Naive thymus-derived CD8-positive, alpha-beta T cell (primary cell): Measurements from ENCODE around the gene ZNG1A. TPM values are rescaled to one million over a fixed set of nuclear protein-coding genes. Genes with fewer than 3 reads are reported as not detected.
"Not testable (repeated sequence)": the region's sequence is repeated elsewhere in the genome, so short reads cannot be mapped to it uniquely, and the experiment has no call there.

Experiments
- ATAC-seq, 2 donors: fragments of 150-1000 bp; cut with Tn5 transposase in 1 of 2; sonication (Bioruptor Pico), chemical (Tn5 transposase) in 1 of 2; 1 replicate in 1 of 2; 2 replicates in 1 of 2; pipeline ENCODE4 v1.10.0; 2021; ENCODE audit warnings: mild to moderate bottlenecking in 2 of 2, moderate library complexity in 2 of 2
- POLR2A ChIA-PET: fragments of 350-600 bp; sonication (Branson Sonifier 250); formaldehyde crosslinking; loops from one replicate; lab custom pipeline; 2021; ENCODE audit warnings: antibody characterized with exemption; lab: Charles Lee
- DNase-seq, 10 donors: peaks; one replicate each; pipeline versions ENCODE4 v3.0.0 to v3.0.0-alpha.2; 2020 to 2022
- H3K27ac Mint-ChIP-seq, 10 donors: one replicate each; pipeline ENCODE4 v1.8.0; 2020 to 2022; ENCODE audit warnings: mild to moderate bottlenecking in 10 of 10, mixed read lengths in 10 of 10, moderate library complexity in 4 of 10, inconsistent platforms in 1 of 10
- H3K27me3 Mint-ChIP-seq, 5 donors: one replicate each; pipeline ENCODE4 v1.8.0; 2021 to 2022; ENCODE audit warnings: mixed read lengths in 5 of 5
- H3K36me3 Mint-ChIP-seq, 3 donors: one replicate each; pipeline ENCODE4 v1.8.0; 2020 to 2022; ENCODE audit warnings: mixed read lengths in 3 of 3, mild to moderate bottlenecking in 2 of 3, inconsistent platforms in 1 of 3
- H3K4me1 Mint-ChIP-seq, 4 donors: one replicate each; pipeline ENCODE4 v1.8.0; 2021 to 2022; ENCODE audit warnings: mixed read lengths in 4 of 4
- H3K4me3 Mint-ChIP-seq, 10 donors: one replicate each; pipeline ENCODE4 v1.8.0; 2020 to 2022; ENCODE audit warnings: mild to moderate bottlenecking in 10 of 10, mixed read lengths in 10 of 10, moderate library complexity in 6 of 10, inconsistent platforms in 1 of 10
- H3K9me3 Mint-ChIP-seq, 9 donors: one replicate each; pipeline ENCODE4 v1.8.0; 2020 to 2022; ENCODE audit warnings: mixed read lengths in 9 of 9, mild to moderate bottlenecking in 3 of 9, inconsistent platforms in 1 of 9, moderate library complexity in 1 of 9
- polyA plus RNA-seq, 3 donors: library from polyadenylated mRNA; unstranded; fragments of 300-500 nt; fragmentation: Illumina TruSeq; gene quantifications; one replicate each; pipeline ENCODE4 v1.2.3, GENCODE V29; 2021
- total RNA-seq, 8 experiments: library from RNA in 2 of 8; stranded (reverse) in 2 of 8; gene quantifications; one replicate each; pipeline ENCODE4 v1.2.3 and lab custom pipeline; 2021 to 2026

The ZNG1A gene
- total and polyA plus RNA-seq, 5 experiments from 2014 or later: 16.8 to 33.8 (median 29.9) TPM

DNA sequence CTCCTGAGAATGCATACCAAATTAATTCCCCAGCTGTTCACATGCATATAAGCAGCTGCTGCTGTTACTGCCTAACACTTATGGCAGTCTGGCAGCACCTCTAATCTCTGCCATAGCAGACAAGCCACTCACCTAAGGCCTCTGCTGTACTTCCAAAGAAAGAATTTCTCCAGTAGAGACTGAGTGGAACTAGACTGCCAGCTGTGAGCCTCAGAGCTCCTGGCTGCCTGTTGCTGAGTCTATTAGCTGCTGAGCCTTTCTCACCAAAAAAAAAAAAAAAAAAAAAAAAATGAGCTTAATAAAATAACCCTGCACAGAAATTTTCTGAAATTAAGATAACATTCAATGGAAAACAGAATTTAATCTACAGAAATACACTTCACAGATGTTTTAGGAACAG is 27.7 kb downstream of the ZNG1A start:
- DNase-seq, H3K27ac Mint-ChIP-seq, H3K4me1 Mint-ChIP-seq, POLR2A ChIA-PET, H3K36me3 Mint-ChIP-seq, ATAC-seq, H3K9me3 Mint-ChIP-seq, H3K4me3 Mint-ChIP-seq, H3K27me3 Mint-ChIP-seq: not testable (repeated sequence)

DNA sequence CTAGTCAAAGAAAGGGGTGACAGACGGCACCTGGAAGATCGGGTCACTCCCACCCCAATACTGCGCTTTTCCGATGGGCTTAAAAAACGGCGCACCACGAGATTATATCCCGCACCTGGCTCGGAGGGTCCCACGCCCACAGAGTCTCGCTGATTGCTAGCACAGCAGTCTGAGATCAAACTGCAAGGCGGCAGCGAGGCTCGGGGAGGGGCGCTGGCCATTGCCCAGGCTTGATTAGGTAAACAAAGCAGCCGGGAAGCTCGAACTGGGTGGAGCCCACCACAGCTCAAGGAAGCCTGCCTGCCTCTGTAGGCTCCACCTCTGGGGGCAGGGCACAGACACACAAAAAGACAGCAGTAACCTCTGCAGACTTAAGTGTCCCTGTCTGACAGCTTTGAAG is 39.0 kb downstream of the ZNG1A start:
- H3K27ac Mint-ChIP-seq, DNase-seq, POLR2A ChIA-PET, H3K9me3 Mint-ChIP-seq, H3K4me3 Mint-ChIP-seq, H3K27me3 Mint-ChIP-seq, ATAC-seq, H3K4me1 Mint-ChIP-seq: not testable (repeated sequence)
- H3K36me3 Mint-ChIP-seq: peaks cover 0 to 16% (median 2%) of the 10 kb centered on the region in 3 donors

DNA sequence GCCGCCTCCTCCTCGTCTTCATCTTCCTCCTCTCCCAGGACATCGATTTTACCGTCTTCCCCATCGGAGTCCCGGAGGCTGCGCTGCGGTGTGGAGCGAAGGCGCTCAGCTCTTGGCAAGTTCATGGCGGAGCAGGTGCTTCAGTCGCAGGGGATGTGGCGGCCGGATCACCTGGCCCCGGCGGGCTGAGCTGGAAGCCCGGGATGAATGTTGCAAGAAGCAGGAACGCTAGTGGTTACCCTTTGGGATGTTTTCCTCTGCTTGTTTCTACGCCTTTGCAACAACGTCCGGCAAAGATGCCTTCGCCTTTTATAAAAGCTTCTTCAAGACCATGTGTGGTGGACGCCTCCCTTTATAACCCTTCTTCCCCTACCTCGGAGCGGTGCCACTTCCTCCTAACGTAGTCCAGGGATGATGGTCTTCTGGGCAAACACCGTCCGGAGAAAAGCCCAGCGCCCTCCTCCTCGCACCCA is 60.8 kb downstream of the ZNG1A start, which contains the start of gene FOXD4:
Gene FOXD4, minus strand, starts transcription at position 423 of the 473 bp plus-strand sequence. Its CDS starts 298 bp downstream, at position 125.
- DNase-seq, POLR2A ChIA-PET, ATAC-seq, H3K36me3 Mint-ChIP-seq, H3K9me3 Mint-ChIP-seq: not testable (repeated sequence)
- Mint-ChIP-seq H3K4me1 (peaks cover 9 to 38% (median 25%) of the 10 kb centered on the region in 4 donors), H3K27ac (peak within 1 kb of the TSS in 3 of 10 donors; percentile 14 to 24 (median 19)), H3K27me3 (peaks cover 18 to 44% (median 23%) of the 10 kb centered on the region in 5 donors), H3K4me3 (peak within 1 kb of the TSS; percentile 39 to 86 (median 72))

DNA sequence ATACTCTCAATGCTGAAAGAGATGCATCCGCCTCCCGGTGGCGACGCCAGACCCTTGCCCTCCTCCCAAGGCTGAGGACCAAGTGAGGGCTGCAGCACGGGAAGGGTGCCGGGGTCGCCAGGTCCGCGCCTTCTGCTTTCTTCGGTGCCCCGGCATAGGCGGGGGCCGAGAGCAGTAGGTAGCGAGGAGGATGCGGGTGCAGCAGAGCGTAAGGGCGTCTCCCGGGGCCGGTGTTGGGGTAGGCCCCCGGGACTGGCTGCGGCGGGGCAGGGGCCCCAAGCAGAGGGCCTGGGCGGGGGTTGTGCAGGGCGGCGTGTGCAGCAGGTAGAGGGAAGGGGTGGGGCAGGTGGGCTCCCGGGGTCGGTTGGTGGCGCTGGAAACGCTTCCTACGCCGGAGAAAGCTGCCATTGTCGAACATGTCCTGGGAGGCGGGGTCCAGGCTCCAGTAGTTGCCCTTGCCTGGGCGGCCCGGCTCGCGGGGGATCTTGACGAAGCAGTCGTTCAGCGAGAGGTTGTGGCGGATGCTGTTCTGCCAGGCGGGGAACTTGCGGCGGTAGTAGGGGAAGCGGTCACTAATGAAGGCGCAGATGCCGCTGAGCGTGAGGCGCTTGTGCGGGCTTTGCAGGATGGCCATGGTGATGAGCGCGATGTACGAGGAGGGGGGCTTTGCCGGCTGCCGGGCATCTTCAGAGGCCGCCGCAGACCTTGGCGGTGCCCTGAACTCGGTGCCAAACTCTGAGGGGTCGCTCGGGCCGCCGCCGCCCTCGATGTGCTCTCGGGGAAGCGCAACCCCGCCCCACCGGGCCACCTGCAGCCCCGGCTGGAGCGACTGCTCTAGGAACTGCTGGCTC is 61.5 kb downstream of the ZNG1A start:
- DNase-seq: peak in 4 of 10 donors; percentile 31 to 62 (median 36)
- H3K27me3 Mint-ChIP-seq: peaks cover 18 to 48% (median 28%) of the 10 kb centered on the region in 5 donors
- H3K36me3 Mint-ChIP-seq, ATAC-seq, H3K9me3 Mint-ChIP-seq, POLR2A ChIA-PET: not testable (repeated sequence)
- peaks cover 9 to 38% (median 27%) of the 10 kb centered on the region in 4 donors for H3K4me1 Mint-ChIP-seq
- peak overlapping the region; percentile 38 to 79 (median 64) for H3K4me3 Mint-ChIP-seq
- H3K27ac Mint-ChIP-seq: peak overlapping the region in 1 of 10 donors; percentile 14

DNA sequence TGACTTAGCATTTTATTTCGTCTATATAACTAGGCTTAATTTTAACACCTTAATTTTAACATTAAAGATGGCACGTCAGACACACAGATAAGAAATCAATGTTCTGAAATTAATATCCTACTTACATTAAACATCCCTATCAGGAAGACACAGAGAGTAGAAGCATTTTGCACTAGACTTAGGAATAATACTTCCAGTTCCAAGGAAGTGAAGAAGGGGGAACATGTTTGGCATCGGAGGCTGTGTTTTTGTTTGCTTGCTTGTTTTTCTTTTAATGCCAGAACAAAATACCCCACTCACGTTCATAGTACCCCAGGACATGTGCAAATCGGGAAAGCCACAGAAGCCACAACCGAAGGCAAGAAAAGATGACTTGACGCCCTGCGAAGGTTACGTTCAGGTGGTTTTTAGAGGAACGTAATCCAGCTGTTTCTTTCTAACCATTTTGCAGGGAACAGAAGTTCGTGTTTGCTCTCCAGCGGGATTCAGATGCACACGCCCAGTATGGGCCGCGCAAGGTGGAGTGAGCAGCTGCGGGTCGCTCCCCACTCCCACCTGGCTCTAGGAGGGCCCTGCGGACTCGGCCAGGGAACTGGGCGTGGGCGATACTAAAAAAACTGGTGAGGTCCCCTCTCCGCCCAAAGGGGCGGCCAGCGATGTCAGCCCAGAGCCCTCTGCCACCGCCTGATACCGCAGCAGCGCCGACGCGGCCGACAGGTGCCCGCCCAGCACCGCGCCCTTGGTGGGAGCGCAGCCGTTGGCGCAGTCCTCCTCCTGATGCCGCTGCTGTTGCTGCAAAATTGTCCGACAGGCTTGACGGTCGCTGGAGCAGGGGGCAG is 62.4 kb downstream of the ZNG1A start:
- DNase-seq, H3K9me3 Mint-ChIP-seq, H3K36me3 Mint-ChIP-seq, H3K27ac Mint-ChIP-seq, ATAC-seq, POLR2A ChIA-PET: not testable (repeated sequence)
- peak overlapping the region in 8 of 10 donors; percentile 30 to 83 (median 58) for H3K4me3 Mint-ChIP-seq
- peaks cover 9 to 38% (median 27%) of the 10 kb centered on the region in 4 donors for H3K4me1 Mint-ChIP-seq
- peaks cover 18 to 51% (median 29%) of the 10 kb centered on the region in 5 donors for H3K27me3 Mint-ChIP-seq

DNA sequence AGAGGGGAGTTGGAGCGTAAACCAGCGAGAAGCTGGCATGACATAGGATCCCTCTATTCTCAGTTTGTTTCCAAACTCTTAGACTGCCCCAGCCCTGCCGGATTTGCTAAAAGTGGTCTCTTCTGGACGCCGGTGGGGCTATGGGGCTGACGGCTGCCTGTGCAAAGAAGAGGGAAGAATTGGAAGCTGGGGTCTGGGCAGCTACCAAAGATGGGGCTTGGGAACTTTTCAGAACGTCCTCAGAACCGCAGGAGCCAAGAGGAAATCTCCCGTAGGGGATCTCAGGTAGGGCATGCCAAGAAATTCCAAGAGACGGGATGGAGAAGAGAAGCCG is 63.8 kb downstream of the ZNG1A start:
- H3K9me3 Mint-ChIP-seq, H3K36me3 Mint-ChIP-seq, POLR2A ChIA-PET, DNase-seq, ATAC-seq: not testable (repeated sequence)
- Mint-ChIP-seq H3K27me3 (peaks cover 18 to 51% (median 29%) of the 10 kb centered on the region in 5 donors), H3K27ac (peak overlapping the region in 2 of 10 donors; percentile 29 to 75), H3K4me3 (peak overlapping the region in 9 of 10 donors; percentile 26 to 83 (median 73)), H3K4me1 (peaks cover 9 to 38% (median 27%) of the 10 kb centered on the region in 4 donors)

DNA sequence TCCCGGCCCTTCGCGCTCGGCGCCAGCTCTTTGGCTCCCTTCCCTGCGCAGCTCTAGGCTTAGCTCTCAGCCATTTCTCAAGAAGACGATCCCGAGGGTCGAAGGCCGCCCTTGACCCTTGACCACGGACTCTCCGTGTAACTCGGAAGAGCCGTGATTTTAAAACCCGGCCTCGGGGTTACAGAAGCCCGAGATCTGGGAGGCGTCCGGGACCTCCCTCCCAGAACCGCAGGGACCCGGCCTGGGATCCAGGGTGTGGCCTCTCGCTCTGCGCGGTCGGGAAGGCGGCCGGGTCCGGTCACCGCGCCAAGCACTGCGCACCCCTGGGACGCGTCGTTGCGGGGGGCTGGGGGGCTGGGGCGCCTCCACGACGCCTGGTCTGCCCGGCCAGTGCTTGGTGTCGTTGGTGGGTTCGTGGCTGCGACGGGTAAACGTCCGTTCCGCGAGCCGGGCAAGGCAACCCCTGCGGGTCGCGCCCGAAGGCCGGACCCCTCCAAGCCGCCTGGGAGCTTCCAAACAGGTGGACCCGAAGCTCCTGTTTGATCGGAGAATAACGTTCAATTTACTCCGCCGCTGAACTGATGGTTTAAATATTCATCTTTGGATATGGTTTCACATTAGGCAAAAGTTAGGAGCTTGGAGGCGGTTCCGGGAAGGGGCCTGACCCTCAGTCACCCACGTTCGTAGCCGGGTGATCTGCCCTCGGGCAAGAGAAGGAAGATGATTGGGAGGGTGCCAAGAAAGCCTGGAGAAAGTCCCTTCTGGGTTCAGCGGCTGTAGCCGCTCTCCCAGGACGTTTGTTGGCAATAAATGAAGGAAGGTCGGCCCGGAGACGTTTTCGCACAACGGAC is 64.4 kb downstream of the ZNG1A start:
- ATAC-seq, H3K36me3 Mint-ChIP-seq, POLR2A ChIA-PET, H3K9me3 Mint-ChIP-seq, DNase-seq: not testable (repeated sequence)
- Mint-ChIP-seq H3K4me3 (peak overlapping the region; percentile 61 to 83 (median 74)), H3K27ac (peak overlapping the region in 3 of 10 donors; percentile 29 to 75 (median 68)), H3K4me1 (peaks cover 9 to 38% (median 27%) of the 10 kb centered on the region in 4 donors), H3K27me3 (peaks cover 18 to 53% (median 33%) of the 10 kb centered on the region in 5 donors)

DNA sequence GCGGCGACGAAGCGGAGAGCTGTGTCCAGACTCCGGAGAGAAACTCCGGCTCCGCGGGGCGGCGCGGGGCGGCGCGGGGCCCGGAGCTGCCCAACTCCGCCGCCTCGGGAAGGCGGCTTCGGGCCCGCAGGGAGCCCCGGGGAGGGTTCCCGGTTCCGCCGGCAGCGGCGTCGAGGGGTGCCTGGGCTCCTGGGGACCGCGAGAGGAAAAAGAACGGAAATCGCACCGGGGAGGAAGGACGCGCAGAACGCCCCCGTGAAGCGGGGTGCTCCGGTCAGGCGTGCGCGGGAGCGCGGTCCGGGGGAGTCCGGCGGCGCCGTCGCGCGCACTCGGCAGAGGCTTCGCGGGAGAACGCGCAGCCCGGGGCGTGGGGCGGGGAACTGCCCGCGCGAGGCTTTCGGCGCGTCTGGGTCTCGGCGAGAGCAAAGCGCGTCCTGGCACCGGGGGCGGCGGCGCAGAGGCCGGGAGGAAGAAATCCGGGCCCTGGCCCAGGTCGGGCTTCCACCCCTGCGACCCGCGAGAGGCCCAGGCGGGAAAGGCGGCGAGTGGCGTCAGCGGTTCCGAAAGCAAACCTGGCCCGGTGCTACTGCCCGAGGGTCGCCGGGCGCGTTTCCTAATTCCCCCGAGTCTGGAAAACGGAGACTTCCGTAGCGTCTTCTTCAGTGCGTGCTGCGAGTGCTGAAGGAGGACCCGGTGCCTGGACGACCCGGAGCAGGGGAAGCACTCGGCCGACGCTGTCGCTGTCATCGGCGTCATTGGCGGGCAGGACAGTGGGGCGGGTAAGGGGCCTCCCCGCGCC is 65.2 kb downstream of the ZNG1A start:
- peak overlapping the region; percentile 36 to 83 (median 69) for H3K4me3 Mint-ChIP-seq
- POLR2A ChIA-PET, H3K36me3 Mint-ChIP-seq, H3K9me3 Mint-ChIP-seq: not testable (repeated sequence)
- H3K27ac Mint-ChIP-seq: peak overlapping the region in 1 of 10 donors; percentile 13
- peak in 4 of 10 donors; percentile 28 to 43 (median 36) for DNase-seq
- peak; percentile 65 to 68 for ATAC-seq
- peaks cover 23 to 57% (median 35%) of the 10 kb centered on the region in 5 donors for H3K27me3 Mint-ChIP-seq
- peaks cover 10 to 42% (median 29%) of the 10 kb centered on the region in 4 donors for H3K4me1 Mint-ChIP-seq

DNA sequence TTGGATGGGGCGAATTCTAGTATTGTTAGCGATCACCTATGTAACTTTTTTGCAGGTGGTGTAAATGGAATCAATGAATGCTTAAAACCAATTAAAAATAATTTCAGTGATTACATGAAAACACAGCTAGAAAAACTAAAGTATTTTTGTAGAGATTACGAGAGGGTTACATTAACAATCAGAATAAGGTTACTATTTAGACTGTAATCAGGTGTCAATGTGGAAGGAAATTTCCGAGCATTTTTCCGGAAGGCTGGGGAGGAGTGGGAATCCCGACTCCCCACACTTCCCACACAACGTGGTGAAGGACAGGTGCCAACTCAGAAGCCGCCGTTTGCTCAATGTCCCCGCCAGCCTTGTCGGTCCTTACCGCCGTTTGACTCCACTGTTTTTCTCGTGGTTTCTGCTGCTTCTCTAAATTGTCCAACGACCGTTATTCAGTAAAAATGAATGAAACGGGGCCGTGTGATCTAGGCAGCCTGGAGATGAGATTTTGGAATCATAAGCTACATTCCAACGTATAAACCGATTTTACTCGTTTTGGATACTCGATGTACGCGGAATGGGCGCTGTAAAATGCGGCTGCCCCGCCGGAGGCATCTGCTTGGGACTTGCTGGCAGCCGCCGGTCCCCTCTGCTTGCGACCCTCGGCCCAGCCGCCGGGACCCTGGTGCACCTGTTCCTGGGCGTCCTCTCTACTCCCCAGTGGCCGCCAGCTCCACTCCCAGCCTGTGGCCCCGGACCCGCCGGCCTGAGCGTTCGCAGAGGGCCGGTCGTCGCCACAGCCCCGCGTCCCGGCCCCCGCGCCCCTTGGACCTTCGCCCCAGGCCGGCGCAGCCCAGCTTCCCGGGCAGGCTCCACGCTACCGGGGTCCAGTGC is 66.0 kb downstream of the ZNG1A start:
- H3K4me1 Mint-ChIP-seq: peaks cover 7 to 36% (median 25%) of the 10 kb centered on the region in 4 donors
- peaks cover 19 to 56% (median 31%) of the 10 kb centered on the region in 5 donors for H3K27me3 Mint-ChIP-seq
- peak overlapping the region in 9 of 10 donors; percentile 16 to 68 (median 52) for H3K4me3 Mint-ChIP-seq
- H3K9me3 Mint-ChIP-seq, POLR2A ChIA-PET, ATAC-seq, H3K36me3 Mint-ChIP-seq, DNase-seq: not testable (repeated sequence)
- peak overlapping the region in 2 of 10 donors; percentile 13 to 19 for H3K27ac Mint-ChIP-seq

DNA sequence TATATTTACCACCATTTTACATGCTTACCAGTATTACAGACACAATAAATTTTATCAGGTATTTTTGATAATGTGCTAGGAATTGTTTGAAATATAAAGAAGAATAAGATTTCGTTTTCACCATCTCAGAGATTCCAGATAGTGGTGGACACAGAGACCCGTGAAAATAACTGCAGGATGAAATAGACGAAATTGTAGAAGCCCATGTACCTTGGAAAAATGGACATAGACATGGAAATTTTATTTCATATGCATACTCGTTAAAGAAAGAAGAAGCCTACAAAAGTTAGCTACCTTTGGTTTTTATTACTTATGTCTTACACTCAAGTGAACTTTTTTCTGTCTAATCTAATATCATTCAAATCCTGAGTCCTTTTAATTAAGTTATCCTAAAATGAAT is 68.2 kb downstream of the ZNG1A start:
- H3K9me3 Mint-ChIP-seq, H3K4me3 Mint-ChIP-seq, ATAC-seq, POLR2A ChIA-PET, H3K36me3 Mint-ChIP-seq, H3K27ac Mint-ChIP-seq, DNase-seq: not testable (repeated sequence)
- Mint-ChIP-seq H3K27me3 (peaks cover 24 to 56% (median 35%) of the 10 kb centered on the region in 5 donors), H3K4me1 (peaks cover 7 to 23% (median 14%) of the 10 kb centered on the region in 4 donors)
